GM12878 (cell line): ENCODE data around the gene YKT6. TPM values are rescaled to one million over a fixed set of nuclear protein-coding genes. Genes with fewer than 3 reads are reported as not detected.

ENCODE experiments used
- ATAC-seq: fragments of 200-7000 bp; cut with Tn5 transposase; 3 replicates; pipeline ENCODE4 v1.9.1; 2020; ENCODE audit warnings: mild to moderate bottlenecking, moderate library complexity
- BruUV-seq: library from RNA; stranded (reverse); fragments of 400-500 nt; replicated peaks from 2 replicates; lab custom pipeline; 2021; lab: Mats Ljungman, UMichigan
- CTCF ChIA-PET: fragments of 300-600 bp; sonication (Branson Sonifier 250); formaldehyde crosslinking; extraction: SDS; loops from one replicate; lab custom pipeline; 2021; ENCODE audit warnings: inconsistent platforms; lab: Yijun Ruan, JAX
- POLR2A ChIA-PET: fragments of 350-600 bp; formaldehyde crosslinking; extraction: SDS; loops from one replicate; lab custom pipeline; 2021; ENCODE audit warnings: inconsistent platforms; lab: Charles Lee
- RAD21 ChIA-PET: fragments of 300-600 bp; sonication (Branson Sonifier 250); formaldehyde crosslinking; loops from one replicate; lab custom pipeline; 2023; ENCODE audit warnings: antibody characterized with exemption; ENCODE audit not compliant: unreplicated experiment; lab: Charles Lee
- SMC1A ChIA-PET: fragments of 300-600 bp; sonication (Branson Sonifier 250); formaldehyde crosslinking; loops from one replicate; lab custom pipeline; 2023; ENCODE audit not compliant: unreplicated experiment, uncharacterized antibody; lab: Charles Lee
- DNase-seq: peaks from one replicate; pipeline ENCODE4 v3.0.0-alpha.2; 2011; ENCODE audit warnings: low read depth, low spot score
- FAIRE-seq: peaks from 3 replicates; lab custom pipeline; 2011; peaks lifted over from hg19 to GRCh38; lab: Jason Lieb, UNC
- H2AFZ ChIP-seq: 2 replicates; pipeline ENCODE4 v1.6.0; 2011; ENCODE audit warnings: low read depth, low read length, control low read depth; ENCODE audit not compliant: control insufficient read depth
- H3K27ac ChIP-seq: 2 replicates; pipeline ENCODE4 v1.5.1; 2011; ENCODE audit warnings: control low read depth; ENCODE audit not compliant: control insufficient read depth, insufficient read depth
- H3K27me3 ChIP-seq, 2 experiments: replicated peaks in 1 of 2; 2 replicates each; pipeline versions ENCODE4 v1.6.0 to v1.6.1; 2011; ENCODE audit warnings: low read length in 1 of 2; ENCODE audit not compliant: control insufficient read depth in 2 of 2, insufficient read depth in 2 of 2
- H3K36me3 ChIP-seq, 2 experiments: 2 replicates each; pipeline ENCODE4 v1.5.1; 2011; ENCODE audit warnings: low read length in 1 of 2; ENCODE audit not compliant: control insufficient read depth in 2 of 2, insufficient read depth in 2 of 2
- H3K4me1 ChIP-seq: 2 replicates; pipeline ENCODE4 v1.6.1; 2011; ENCODE audit warnings: mild to moderate bottlenecking, low read length, moderate library complexity, mixed read lengths; ENCODE audit not compliant: control insufficient read depth, insufficient read depth
- H3K4me2 ChIP-seq: 2 replicates; pipeline ENCODE4 v1.6.0; 2011; ENCODE audit warnings: control low read depth; ENCODE audit not compliant: control insufficient read depth, insufficient read depth
- H3K4me3 ChIP-seq: fragments of 200-600 bp; sonication (generic); 2 replicates; pipeline ENCODE4 v1.5.1; 2016
- H3K79me2 ChIP-seq: 2 replicates; pipeline ENCODE4 v1.6.0; 2011; ENCODE audit warnings: low read length; ENCODE audit not compliant: control insufficient read depth, insufficient read depth
- H3K9ac ChIP-seq: 2 replicates; pipeline ENCODE4 v1.8.0; 2011; ENCODE audit warnings: low read length, control low read depth, mixed read lengths; ENCODE audit not compliant: control insufficient read depth, insufficient read depth
- H3K9me3 ChIP-seq: replicated peaks from 3 replicates; pipeline ENCODE4 v1.5.1; 2011; ENCODE audit warnings: mild to moderate bottlenecking, low read length; ENCODE audit not compliant: control insufficient read depth, insufficient read depth
- H4K20me1 ChIP-seq: 2 replicates; pipeline ENCODE4 v1.6.0; 2011; ENCODE audit not compliant: control insufficient read depth, insufficient read depth
- ATF3 ChIP-seq: IDR thresholded peaks from 2 replicates; pipeline ENCODE4 v1.6.1; 2011; ENCODE audit warnings: low read depth, mild to moderate bottlenecking, low read length, moderate library complexity, borderline replicate concordance; ENCODE audit errors: extremely low read depth
- ELK1 ChIP-seq: IDR thresholded peaks from 2 replicates; pipeline ENCODE4 v1.6.1; 2012; ENCODE audit warnings: low read depth, low read length, improper control_type of control experiment
- NFYB ChIP-seq: IDR thresholded peaks from 2 replicates; pipeline ENCODE4 v1.6.1; 2011; ENCODE audit warnings: low read depth, mild to moderate bottlenecking, low read length, improper control_type of control experiment, moderate library complexity; ENCODE audit not compliant: insufficient read depth
- NR2F1 ChIP-seq: fragments of 450-650 bp; conservative IDR thresholded peaks from 2 replicates; pipeline ENCODE4 v1.6.1; 2017; ENCODE audit warnings: mild to moderate bottlenecking
- PBX3 ChIP-seq: IDR thresholded peaks from 2 replicates; pipeline ENCODE4 v1.6.1; 2011; ENCODE audit warnings: mild to moderate bottlenecking, low read depth, low read length, moderate library complexity; ENCODE audit not compliant: insufficient replicate concordance
- SIX5 ChIP-seq: IDR thresholded peaks from 2 replicates; pipeline ENCODE4 v1.6.1; 2011; ENCODE audit warnings: mild to moderate bottlenecking, low read depth, low read length, moderate library complexity; ENCODE audit not compliant: severe bottlenecking
- SMAD5 ChIP-seq: IDR thresholded peaks from 2 replicates; pipeline ENCODE4 v1.6.1; 2016; ENCODE audit warnings: antibody characterized with exemption, low read depth
- SRF ChIP-seq, 2 experiments: IDR thresholded peaks; 2 replicates each; pipeline ENCODE4 v1.6.1; 2011; ENCODE audit warnings: low read depth in 2 of 2, low read length in 2 of 2, mild to moderate bottlenecking in 1 of 2, moderate library complexity in 1 of 2
- TBL1XR1 ChIP-seq: IDR thresholded peaks from 2 replicates; pipeline ENCODE4 v1.6.1; 2012; ENCODE audit warnings: low read depth, low read length, improper control_type of control experiment
- WGBS: methylation state at CpG from one replicate; pipeline ENCODE4 v1.1.6; 2016; ENCODE audit warnings: low lambda C conversion rate; ENCODE audit not compliant: insufficient replicate concordance, insufficient coverage; ENCODE audit errors: missing lambda C conversion rate; 5-methylcytosine and 5-hydroxymethylcytosine counted together
- in situ Hi-C: fragments of 300-500 bp; cut with MboI; formaldehyde crosslinking; loops from 9 replicates; pipeline ENCODE4 v1.14.3; 2018; ENCODE audit warnings: mixed read lengths
- intact Hi-C: fragments of 100-400 bp; cut with micrococcal nuclease; formaldehyde crosslinking; loops from one replicate; pipeline ENCODE4 v1.14.2; 2022; ENCODE audit not compliant: unreplicated experiment
- polyA plus RNA-seq, 11 experiments: library from polyadenylated mRNA; depleted of rRNA in 4 of 11; unstranded in 6 of 11; stranded (reverse) in 5 of 11; fragments of >200 nt; fragmentation: Nextera tagmentation in 4 of 11; fragmentation: Illumina TruSeq in 1 of 11; extraction: Ambion mirVana in 4 of 11; extraction: Trizol in 1 of 11; gene quantifications; 1 replicate in 1 of 11; 2 replicates in 10 of 11; pipeline versions ENCODE4 v1.2.1 to v1.2.3, GENCODE V29; 2011 to 2016; ENCODE audit warnings: inconsistent platforms in 2 of 11, missing spikeins in 2 of 11, low read depth in 1 of 11
- total RNA-seq, 4 experiments: library from RNA; depleted of rRNA in 3 of 4; stranded (reverse); fragments of >200 nt in 3 of 4; fragmentation: Illumina TruSeq in 1 of 4; extraction: Trizol in 1 of 4; gene quantifications; 2 replicates each; pipeline versions ENCODE4 v1.2.1 to v1.2.3, GENCODE V29; 2013 to 2021

Gene YKT6
- total and polyA plus RNA-seq, 10 of the 15 experiments (the other 5 are each of a cell fraction or from before 2014, with no cell fraction given) = 1.7 to 95.2 (median 70.5) TPM

GRCh38 chr7:44152971-44153947, 47.5 kb upstream of the YKT6 start:
- no peak for FAIRE-seq
- Histone ChIP-seq H3K27ac (no peak overlapping the region), H3K36me3 (no peaks in the 10 kb centered on the region), H3K27me3 (no peaks in the 10 kb centered on the region; a peak in 2 of 4 replicates), H3K4me3 (no peak overlapping the region), H4K20me1 (no peaks in the 10 kb centered on the region), H3K4me2 (no peak overlapping the region), H3K4me1 (peaks cover 5% of the 10 kb centered on the region), H3K79me2 (no peaks in the 10 kb centered on the region), H3K9ac (no peak overlapping the region), H2AFZ (no peak overlapping the region), H3K9me3 (no peaks in the 10 kb centered on the region)
- no peak for DNase-seq
- in situ Hi-C loops (no loop called here), intact Hi-C loops (loop anchor here (5.0 kb wide), 1 partner anchor 39 kb away; no protein-coding TSS in a partner anchor)
- ChIA-PET CTCF (no interaction called here), RAD21 (no interaction called here), SMC1A (no interaction called here), POLR2A (interaction anchor here (0.7 kb wide), 1 partner anchor 430 kb away, joined by 4 read pairs; no protein-coding TSS in a partner anchor)
- no peak for TF ChIP-seq TBL1XR1
- TF ChIP-seq NR2F1 = no peak
- TF ChIP-seq NFYB = no peak
- TF ChIP-seq ELK1 = no peak
- no peak for TF ChIP-seq SMAD5
- TF ChIP-seq ATF3 = no peak
- TF ChIP-seq SRF (IDR thresholded peaks at IDR 0.05; ENCODE audit: low read depth in 2 of 2, low read length in 2 of 2) = no peak
- no peak for TF ChIP-seq PBX3
- no peak for TF ChIP-seq SIX5
- 37% methylated on average over 21 of the region's 22 CpGs for WGBS
- BruUV-seq = no TSS peak
- no peak for ATAC-seq
